GM12878 (cell line): ENCODE data around the gene TOR1B. TPM values are rescaled to one million over a fixed set of nuclear protein-coding genes. Genes with fewer than 3 reads are reported as not detected.

ENCODE experiments used
- ATAC-seq: fragments of 200-7000 bp; cut with Tn5 transposase; 3 replicates; pipeline ENCODE4 v1.9.1; 2020; ENCODE audit warnings: mild to moderate bottlenecking, moderate library complexity
- BruUV-seq: library from RNA; stranded (reverse); fragments of 400-500 nt; replicated peaks from 2 replicates; lab custom pipeline; 2021; lab: Mats Ljungman, UMichigan
- CTCF ChIA-PET: fragments of 300-600 bp; sonication (Branson Sonifier 250); formaldehyde crosslinking; extraction: SDS; loops from one replicate; lab custom pipeline; 2021; ENCODE audit warnings: inconsistent platforms; lab: Yijun Ruan, JAX
- POLR2A ChIA-PET: fragments of 350-600 bp; formaldehyde crosslinking; extraction: SDS; loops from one replicate; lab custom pipeline; 2021; ENCODE audit warnings: inconsistent platforms; lab: Charles Lee
- RAD21 ChIA-PET: fragments of 300-600 bp; sonication (Branson Sonifier 250); formaldehyde crosslinking; loops from one replicate; lab custom pipeline; 2023; ENCODE audit warnings: antibody characterized with exemption; ENCODE audit not compliant: unreplicated experiment; lab: Charles Lee
- SMC1A ChIA-PET: fragments of 300-600 bp; sonication (Branson Sonifier 250); formaldehyde crosslinking; loops from one replicate; lab custom pipeline; 2023; ENCODE audit not compliant: unreplicated experiment, uncharacterized antibody; lab: Charles Lee
- DNase-seq: peaks from one replicate; pipeline ENCODE4 v3.0.0-alpha.2; 2011; ENCODE audit warnings: low read depth, low spot score
- FAIRE-seq: peaks from 3 replicates; lab custom pipeline; 2011; peaks lifted over from hg19 to GRCh38; lab: Jason Lieb, UNC
- H2AFZ ChIP-seq: 2 replicates; pipeline ENCODE4 v1.6.0; 2011; ENCODE audit warnings: low read depth, low read length, control low read depth; ENCODE audit not compliant: control insufficient read depth
- H3K27ac ChIP-seq: 2 replicates; pipeline ENCODE4 v1.5.1; 2011; ENCODE audit warnings: control low read depth; ENCODE audit not compliant: control insufficient read depth, insufficient read depth
- H3K27me3 ChIP-seq, 2 experiments: replicated peaks in 1 of 2; 2 replicates each; pipeline versions ENCODE4 v1.6.0 to v1.6.1; 2011; ENCODE audit warnings: low read length in 1 of 2; ENCODE audit not compliant: control insufficient read depth in 2 of 2, insufficient read depth in 2 of 2
- H3K36me3 ChIP-seq, 2 experiments: 2 replicates each; pipeline ENCODE4 v1.5.1; 2011; ENCODE audit warnings: low read length in 1 of 2; ENCODE audit not compliant: control insufficient read depth in 2 of 2, insufficient read depth in 2 of 2
- H3K4me1 ChIP-seq: 2 replicates; pipeline ENCODE4 v1.6.1; 2011; ENCODE audit warnings: mild to moderate bottlenecking, low read length, moderate library complexity, mixed read lengths; ENCODE audit not compliant: control insufficient read depth, insufficient read depth
- H3K4me2 ChIP-seq: 2 replicates; pipeline ENCODE4 v1.6.0; 2011; ENCODE audit warnings: control low read depth; ENCODE audit not compliant: control insufficient read depth, insufficient read depth
- H3K4me3 ChIP-seq: fragments of 200-600 bp; sonication (generic); 2 replicates; pipeline ENCODE4 v1.5.1; 2016
- H3K79me2 ChIP-seq: 2 replicates; pipeline ENCODE4 v1.6.0; 2011; ENCODE audit warnings: low read length; ENCODE audit not compliant: control insufficient read depth, insufficient read depth
- H3K9ac ChIP-seq: 2 replicates; pipeline ENCODE4 v1.8.0; 2011; ENCODE audit warnings: low read length, control low read depth, mixed read lengths; ENCODE audit not compliant: control insufficient read depth, insufficient read depth
- H3K9me3 ChIP-seq: replicated peaks from 3 replicates; pipeline ENCODE4 v1.5.1; 2011; ENCODE audit warnings: mild to moderate bottlenecking, low read length; ENCODE audit not compliant: control insufficient read depth, insufficient read depth
- H4K20me1 ChIP-seq: 2 replicates; pipeline ENCODE4 v1.6.0; 2011; ENCODE audit not compliant: control insufficient read depth, insufficient read depth
- BCLAF1 ChIP-seq: fragments of 450-650 bp; IDR thresholded peaks from 2 replicates; pipeline ENCODE4 v1.6.1; 2017; ENCODE audit warnings: antibody characterized with exemption, mild to moderate bottlenecking, moderate library complexity
- CEBPB ChIP-seq, 2 experiments: fragments of 150-350 bp in 1 of 2; IDR thresholded peaks; 2 replicates each; pipeline ENCODE4 v1.6.1; 2012 to 2014; ENCODE audit warnings: low read depth in 2 of 2, low read length in 2 of 2, borderline replicate concordance in 1 of 2, inconsistent platforms in 1 of 2
- CHD2 ChIP-seq: IDR thresholded peaks from 2 replicates; pipeline ENCODE4 v1.6.1; 2011; ENCODE audit warnings: low read depth, low read length, improper control_type of control experiment, borderline replicate concordance
- E4F1 ChIP-seq: fragments of 450-650 bp; IDR thresholded peaks from 2 replicates; pipeline ENCODE4 v1.6.1; 2018; ENCODE audit warnings: borderline replicate concordance, mild to moderate bottlenecking; ENCODE audit not compliant: partially characterized antibody
- FOXM1 ChIP-seq: IDR thresholded peaks from 2 replicates; pipeline ENCODE4 v1.6.1; 2012; ENCODE audit warnings: low read depth, mild to moderate bottlenecking, inconsistent platforms, low read length, moderate library complexity
- MTA3 ChIP-seq: IDR thresholded peaks from 2 replicates; pipeline ENCODE4 v1.6.1; 2012; ENCODE audit warnings: low read length, inconsistent platforms, borderline replicate concordance
- NR2F1 ChIP-seq: fragments of 450-650 bp; conservative IDR thresholded peaks from 2 replicates; pipeline ENCODE4 v1.6.1; 2017; ENCODE audit warnings: mild to moderate bottlenecking
- PAX5 ChIP-seq: IDR thresholded peaks from 2 replicates; pipeline ENCODE4 v1.6.1; 2011; ENCODE audit warnings: low read depth, low read length, borderline replicate concordance
- RELA ChIP-seq: fragments of 450-650 bp; IDR thresholded peaks from 2 replicates; pipeline ENCODE4 v1.8.0; 2014; ENCODE audit warnings: borderline replicate concordance; ENCODE audit not compliant: partially characterized antibody
- TCF12 ChIP-seq: IDR thresholded peaks from 2 replicates; pipeline ENCODE4 v1.6.1; 2011; ENCODE audit warnings: low read depth, mild to moderate bottlenecking, low read length
- WGBS: methylation state at CpG from one replicate; pipeline ENCODE4 v1.1.6; 2016; ENCODE audit warnings: low lambda C conversion rate; ENCODE audit not compliant: insufficient replicate concordance, insufficient coverage; ENCODE audit errors: missing lambda C conversion rate; 5-methylcytosine and 5-hydroxymethylcytosine counted together
- in situ Hi-C: fragments of 300-500 bp; cut with MboI; formaldehyde crosslinking; loops from 9 replicates; pipeline ENCODE4 v1.14.3; 2018; ENCODE audit warnings: mixed read lengths
- intact Hi-C: fragments of 100-400 bp; cut with micrococcal nuclease; formaldehyde crosslinking; loops from one replicate; pipeline ENCODE4 v1.14.2; 2022; ENCODE audit not compliant: unreplicated experiment
- polyA plus RNA-seq, 11 experiments: library from polyadenylated mRNA; depleted of rRNA in 4 of 11; unstranded in 6 of 11; stranded (reverse) in 5 of 11; fragments of >200 nt; fragmentation: Nextera tagmentation in 4 of 11; fragmentation: Illumina TruSeq in 1 of 11; extraction: Ambion mirVana in 4 of 11; extraction: Trizol in 1 of 11; gene quantifications; 1 replicate in 1 of 11; 2 replicates in 10 of 11; pipeline versions ENCODE4 v1.2.1 to v1.2.3, GENCODE V29; 2011 to 2016; ENCODE audit warnings: inconsistent platforms in 2 of 11, missing spikeins in 2 of 11, low read depth in 1 of 11
- total RNA-seq, 4 experiments: library from RNA; depleted of rRNA in 3 of 4; stranded (reverse); fragments of >200 nt in 3 of 4; fragmentation: Illumina TruSeq in 1 of 4; extraction: Trizol in 1 of 4; gene quantifications; 2 replicates each; pipeline versions ENCODE4 v1.2.1 to v1.2.3, GENCODE V29; 2013 to 2021

Gene TOR1B
- total and polyA plus RNA-seq, 10 of the 15 experiments (the other 5 are each of a cell fraction or from before 2014, with no cell fraction given) = 1.8 to 17.5 (median 9.9) TPM

DNA sequence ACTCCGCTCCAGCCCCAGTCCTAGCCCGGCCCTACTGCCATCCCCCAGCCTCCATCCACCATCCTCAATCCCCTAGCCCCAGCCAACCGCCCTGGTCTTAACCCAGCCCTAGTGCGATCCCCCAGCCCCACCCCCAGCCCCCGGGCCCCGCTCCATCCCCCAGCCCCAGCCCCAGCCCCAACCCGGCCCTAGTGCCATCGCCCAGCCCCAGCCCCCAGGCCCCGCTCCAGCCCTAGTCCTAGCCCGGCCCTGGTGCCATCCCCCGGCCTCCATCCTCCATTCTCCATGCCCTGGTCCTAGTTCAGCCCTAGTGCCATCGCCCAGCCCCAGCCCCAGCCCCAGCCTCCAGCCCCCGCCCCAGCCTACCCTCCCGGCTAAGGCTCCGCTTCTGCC, 20.6 kb downstream of the TOR1B start:
- 0% methylated on average over 5 of the region's 15 CpGs for whole genome bisulfite sequencing
- TF ChIP-seq CHD2 (no peak), E4F1 (no peak), PAX5 (no peak), CEBPB (IDR thresholded peaks at IDR 0.05; ENCODE audit: borderline replicate concordance in 1 of 2, low read depth in 2 of 2, low read length in 2 of 2) (no peak), RELA (no peak), FOXM1 (no peak), BCLAF1 (no peak), NR2F1 (no peak), TCF12 (no peak), MTA3 (no peak)
- H3K27me3 ChIP-seq = no peaks in the 10 kb centered on the region
- H3K9me3 ChIP-seq = no peaks in the 10 kb centered on the region
- FAIRE-seq (no peak), DNase-seq (no peak), ATAC-seq (peak; percentile 63)
- intact Hi-C loops (no loop called here), in situ Hi-C loops (no loop called here)
- peak overlapping the region; percentile 68; the same call in 1 of the 2 replicates for H3K9ac ChIP-seq
- ChIA-PET SMC1A (interaction anchor here (0.6 kb wide), 1 partner anchor 12 kb away, joined by 3 read pairs; the partner anchor contains the start of genes C9orf78 and USP20), POLR2A (interaction anchor here (1.5 kb wide), 1 partner anchor 20 kb away, joined by 4 read pairs; no protein-coding TSS in a partner anchor), RAD21 (no interaction called here), CTCF (no interaction called here)
- H3K4me1 ChIP-seq = peaks cover 6% of the 10 kb centered on the region
- H3K36me3 ChIP-seq = peaks cover 0 to 12% of the 10 kb centered on the region in 2 experiments; a peak in 2 of 4 replicates
- H4K20me1 ChIP-seq = no peaks in the 10 kb centered on the region
- BruUV-seq = no TSS peak
- peak overlapping the region; percentile 66 for H3K27ac ChIP-seq
- H3K4me2 ChIP-seq = no peak overlapping the region
- H3K79me2 ChIP-seq = peaks cover 19% of the 10 kb centered on the region
- H2AFZ ChIP-seq = peak overlapping the region; percentile 86
- H3K4me3 ChIP-seq = peak overlapping the region; percentile 80
